OCI-LY1 (cell line): Measurements from ENCODE around the gene ABCB4.

ENCODE experiments used
- EZH2 ChIP-seq: fragments of 200-600 bp; sonication (generic), shearing (Covaris generic); IDR thresholded peaks from 2 replicates; pipeline ENCODE4 v1.8.0; 2017; ENCODE audit warnings: borderline replicate concordance, mixed run types, mild to moderate bottlenecking, antibody characterized with exemption, low read length, moderate library complexity, mixed read lengths
- TF ChIP-seq, protein P1 (sequence below): fragments of 200-600 bp; sonication (generic), shearing (Covaris generic); IDR thresholded peaks from 2 replicates; pipeline ENCODE4 v1.5.1; 2017; ENCODE audit warnings: mild to moderate bottlenecking, antibody characterized with exemption, low read length, moderate library complexity, mixed read lengths

DNA sequence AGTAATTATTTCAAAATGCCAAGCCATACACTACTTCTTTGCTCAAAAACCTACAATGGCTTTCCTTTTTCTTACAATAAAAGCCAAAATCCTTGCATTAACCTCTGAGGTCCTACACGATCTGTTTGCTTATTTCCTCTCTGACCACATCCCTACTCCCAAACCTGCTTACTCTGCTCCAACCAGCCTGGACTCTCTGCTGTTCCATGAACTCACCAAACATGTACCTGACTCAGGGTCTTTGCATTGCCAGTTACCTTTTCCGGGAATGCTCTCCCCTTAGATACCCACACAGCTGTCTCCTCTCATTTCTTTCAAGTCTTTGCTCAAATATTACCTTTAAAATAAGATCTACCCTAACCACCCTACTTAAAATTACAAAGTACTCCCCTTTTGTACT lies 2.3 kb downstream of the ABCB4 start:
- TF ChIP-seq, protein P1, sequence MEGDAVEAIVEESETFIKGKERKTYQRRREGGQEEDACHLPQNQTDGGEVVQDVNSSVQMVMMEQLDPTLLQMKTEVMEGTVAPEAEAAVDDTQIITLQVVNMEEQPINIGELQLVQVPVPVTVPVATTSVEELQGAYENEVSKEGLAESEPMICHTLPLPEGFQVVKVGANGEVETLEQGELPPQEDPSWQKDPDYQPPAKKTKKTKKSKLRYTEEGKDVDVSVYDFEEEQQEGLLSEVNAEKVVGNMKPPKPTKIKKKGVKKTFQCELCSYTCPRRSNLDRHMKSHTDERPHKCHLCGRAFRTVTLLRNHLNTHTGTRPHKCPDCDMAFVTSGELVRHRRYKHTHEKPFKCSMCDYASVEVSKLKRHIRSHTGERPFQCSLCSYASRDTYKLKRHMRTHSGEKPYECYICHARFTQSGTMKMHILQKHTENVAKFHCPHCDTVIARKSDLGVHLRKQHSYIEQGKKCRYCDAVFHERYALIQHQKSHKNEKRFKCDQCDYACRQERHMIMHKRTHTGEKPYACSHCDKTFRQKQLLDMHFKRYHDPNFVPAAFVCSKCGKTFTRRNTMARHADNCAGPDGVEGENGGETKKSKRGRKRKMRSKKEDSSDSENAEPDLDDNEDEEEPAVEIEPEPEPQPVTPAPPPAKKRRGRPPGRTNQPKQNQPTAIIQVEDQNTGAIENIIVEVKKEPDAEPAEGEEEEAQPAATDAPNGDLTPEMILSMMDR: no peak
- TF ChIP-seq EZH2: no peak
